WTC11 (cell line): ENCODE measurements around the gene KDM4C. TPM values are rescaled to one million over a fixed set of nuclear protein-coding genes. Genes with fewer than 3 reads are reported as not detected.

ENCODE experiments used
- ATAC-seq: fragments of 200-7000 bp; cut with Tn5 transposase; 2 replicates; pipeline ENCODE4 v1.10.0; 2021; ENCODE audit warnings: mild to moderate bottlenecking, moderate library complexity
- CTCF ChIA-PET: fragments of 300-600 bp; sonication (Branson Sonifier 250); formaldehyde crosslinking; loops from one replicate; lab custom pipeline; 2021; ENCODE audit warnings: antibody characterized with exemption; lab: Charles Lee
- POLR2A ChIA-PET: fragments of 350-600 bp; sonication (Branson Sonifier 250); formaldehyde crosslinking; loops from one replicate; lab custom pipeline; 2021; ENCODE audit warnings: antibody characterized with exemption; lab: Charles Lee
- DNase-seq: peaks from one replicate; pipeline ENCODE4 v3.0.0; 2021; ENCODE audit warnings: low spot score
- H3K27ac Mint-ChIP-seq: 2 replicates; pipeline ENCODE4 v1.8.0; 2021; ENCODE audit warnings: mixed read lengths
- H3K27me3 Mint-ChIP-seq: 2 replicates; pipeline ENCODE4 v1.8.0; 2021; ENCODE audit warnings: low read depth, mild to moderate bottlenecking, moderate library complexity, mixed read lengths
- H3K36me3 Mint-ChIP-seq: 2 replicates; pipeline ENCODE4 v1.8.0; 2021; ENCODE audit warnings: mixed read lengths
- H3K4me1 Mint-ChIP-seq: 2 replicates; pipeline ENCODE4 v1.8.0; 2022; ENCODE audit warnings: mixed read lengths
- H3K4me3 Mint-ChIP-seq: 2 replicates; pipeline ENCODE4 v1.8.0; 2021; ENCODE audit warnings: mild to moderate bottlenecking, moderate library complexity, mixed read lengths
- H3K9me3 Mint-ChIP-seq: 2 replicates; pipeline ENCODE4 v1.8.0; 2021; ENCODE audit warnings: mixed read lengths
- ESRRA ChIP-seq: sonication (generic); formaldehyde crosslinking; IDR thresholded peaks from 2 replicates; pipeline ENCODE4 v1.8.1; 2022; ENCODE audit warnings: mild to moderate bottlenecking, missing genetic modification reagents, borderline replicate concordance
- GRHL2 ChIP-seq: fragments of 250-450 bp; sonication (Bioruptor Pico); IDR thresholded peaks from 2 replicates; pipeline ENCODE4 v1.8.0; 2022; ENCODE audit warnings: mild to moderate bottlenecking, moderate library complexity; ENCODE audit not compliant: insufficient replicate concordance, severe bottlenecking
- JUN ChIP-seq: sonication (generic); formaldehyde crosslinking; IDR thresholded peaks from 2 replicates; pipeline ENCODE4 v1.8.0; 2023; ENCODE audit warnings: mild to moderate bottlenecking, missing genetic modification reagents
- KAT7 ChIP-seq: sonication (generic); formaldehyde crosslinking; IDR thresholded peaks from 2 replicates; pipeline ENCODE4 v1.8.1; 2023; ENCODE audit warnings: missing genetic modification reagents, mild to moderate bottlenecking, borderline replicate concordance
- MYBL2 ChIP-seq: sonication (generic); formaldehyde crosslinking; IDR thresholded peaks from 2 replicates; pipeline ENCODE4 v1.8.1; 2023; ENCODE audit warnings: mild to moderate bottlenecking, moderate library complexity, missing genetic modification reagents
- NFYB ChIP-seq: sonication (generic); formaldehyde crosslinking; conservative IDR thresholded peaks from 2 replicates; pipeline ENCODE4 v1.8.0; 2022; ENCODE audit warnings: low read depth, missing genetic modification reagents
- NR3C1 ChIP-seq: sonication (generic); formaldehyde crosslinking; conservative IDR thresholded peaks from 2 replicates; pipeline ENCODE4 v1.8.1; 2023; ENCODE audit warnings: low read depth, mild to moderate bottlenecking, missing genetic modification reagents
- PRRX2 ChIP-seq: fragments of 250-450 bp; sonication (Bioruptor Pico); IDR thresholded peaks from 2 replicates; pipeline ENCODE4 v1.8.0; 2021; ENCODE audit warnings: mild to moderate bottlenecking
- SMAD4 ChIP-seq: sonication (generic); formaldehyde crosslinking; IDR thresholded peaks from 2 replicates; pipeline ENCODE4 v1.8.0; 2022; ENCODE audit warnings: mild to moderate bottlenecking, missing genetic modification reagents
- SOX15 ChIP-seq: fragments of 250-450 bp; sonication (Bioruptor Pico); IDR thresholded peaks from 2 replicates; pipeline ENCODE4 v1.9.0; 2021; ENCODE audit warnings: mild to moderate bottlenecking
- ZBTB21 ChIP-seq: sonication (generic); formaldehyde crosslinking; IDR thresholded peaks from 2 replicates; pipeline ENCODE4 v1.8.1; 2023; ENCODE audit warnings: mild to moderate bottlenecking, missing genetic modification reagents, borderline replicate concordance
- total RNA-seq: library from RNA; stranded (reverse); gene quantifications from 3 replicates; pipeline ENCODE4 v1.2.3, GENCODE V29; 2021
- TF ChIP-seq, protein P1 (sequence below): fragments of 250-450 bp; sonication (Bioruptor Pico); IDR thresholded peaks from 2 replicates; pipeline ENCODE4 v1.9.0; 2021; ENCODE audit warnings: moderate library complexity, mild to moderate bottlenecking, inconsistent platforms, borderline replicate concordance
- TF ChIP-seq, protein P2 (sequence below): fragments of 250-450 bp; sonication (Bioruptor Pico); conservative IDR thresholded peaks from 2 replicates; pipeline ENCODE4 v1.9.0; 2021; ENCODE audit warnings: mild to moderate bottlenecking
- TF ChIP-seq, protein P3 (sequence below): fragments of 250-450 bp; sonication (Bioruptor Pico); IDR thresholded peaks from 2 replicates; pipeline ENCODE4 v1.9.0; 2021; ENCODE audit warnings: mild to moderate bottlenecking
- TF ChIP-seq, protein P4 (sequence below): sonication (generic); formaldehyde crosslinking; IDR thresholded peaks from 2 replicates; pipeline ENCODE4 v1.8.0; 2022; ENCODE audit warnings: mild to moderate bottlenecking, missing genetic modification reagents
- TF ChIP-seq, protein P5 (sequence below): sonication (generic); formaldehyde crosslinking; IDR thresholded peaks from 2 replicates; pipeline ENCODE4 v1.8.1; 2023; ENCODE audit warnings: mild to moderate bottlenecking, missing genetic modification reagents, moderate library complexity
- TF ChIP-seq, protein P6 (sequence below): sonication (generic); formaldehyde crosslinking; IDR thresholded peaks from 2 replicates; pipeline ENCODE4 v1.8.0; 2022; ENCODE audit warnings: mild to moderate bottlenecking, missing genetic modification reagents
- TF ChIP-seq, protein P7 (sequence below): sonication (generic); formaldehyde crosslinking; conservative IDR thresholded peaks from 2 replicates; pipeline ENCODE4 v1.8.1; 2023; ENCODE audit warnings: mild to moderate bottlenecking, low read depth, missing genetic modification reagents, moderate library complexity

The KDM4C gene
- total RNA-seq, 1 experiment from 2014 or later = 29.2 TPM

DNA sequence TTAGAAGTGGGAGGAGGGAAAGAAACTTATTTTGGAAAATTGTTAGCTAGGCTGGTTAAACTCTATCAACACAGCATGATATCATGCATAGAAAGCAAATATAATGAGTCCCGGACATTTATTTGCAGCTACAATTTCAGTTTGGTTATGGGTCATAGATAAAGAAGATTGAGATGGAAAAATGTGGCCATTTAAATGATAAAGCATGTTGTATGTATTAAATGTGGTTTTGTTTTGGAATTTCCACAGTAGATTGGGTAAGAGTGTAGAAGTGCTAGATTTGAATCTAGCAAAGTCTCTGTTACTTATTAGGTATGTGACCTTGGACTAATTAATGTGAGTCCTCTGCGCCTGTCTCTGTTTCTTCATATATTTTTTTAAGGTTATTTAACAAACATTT lies 217.4 kb downstream of the KDM4C start:
- TF ChIP-seq, protein P1, sequence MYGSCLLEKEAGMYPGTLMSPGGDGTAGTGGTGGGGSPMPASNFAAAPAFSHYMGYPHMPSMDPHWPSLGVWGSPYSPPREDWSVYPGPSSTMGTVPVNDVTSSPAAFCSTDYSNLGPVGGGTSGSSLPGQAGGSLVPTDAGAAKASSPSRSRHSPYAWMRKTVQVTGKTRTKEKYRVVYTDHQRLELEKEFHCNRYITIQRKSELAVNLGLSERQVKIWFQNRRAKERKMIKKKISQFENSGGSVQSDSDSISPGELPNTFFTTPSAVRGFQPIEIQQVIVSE (CRISPR knock-in tag) = no peak
- TF ChIP-seq, protein P2, sequence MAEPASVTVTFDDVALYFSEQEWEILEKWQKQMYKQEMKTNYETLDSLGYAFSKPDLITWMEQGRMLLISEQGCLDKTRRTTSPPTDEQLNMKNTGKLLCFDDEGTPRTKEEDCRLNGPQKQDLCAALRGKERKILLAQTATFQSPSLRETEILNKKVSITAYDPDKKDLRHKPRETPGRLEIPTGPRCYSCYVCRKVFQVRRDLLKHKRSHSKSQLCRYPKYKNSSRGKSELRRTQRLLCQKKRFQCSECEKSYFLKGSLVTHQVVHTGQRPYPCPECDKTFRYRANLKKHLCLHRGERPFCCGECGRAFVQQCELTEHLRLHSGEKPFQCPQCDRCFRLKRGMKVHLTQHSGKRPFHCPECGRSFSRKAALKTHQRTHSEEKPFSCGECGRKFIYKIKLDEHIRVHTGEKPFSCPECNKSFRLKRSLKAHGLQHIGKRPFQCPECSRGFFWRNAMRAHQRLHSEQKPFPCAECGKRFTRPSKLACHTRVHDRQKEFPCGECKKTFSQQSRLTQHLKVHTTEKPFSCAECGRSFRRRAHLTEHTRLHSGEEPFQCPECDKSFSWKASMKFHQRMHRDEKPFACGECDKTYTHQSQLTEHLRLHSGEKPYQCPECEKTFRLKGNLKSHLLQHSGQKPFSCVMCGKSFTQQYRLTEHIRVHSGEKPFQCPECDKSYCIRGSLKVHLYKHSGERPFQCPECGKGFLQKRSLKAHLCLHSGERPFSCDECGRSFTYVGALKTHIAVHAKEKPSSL (CRISPR knock-in tag) = no peak
- TF ChIP-seq, protein P3, sequence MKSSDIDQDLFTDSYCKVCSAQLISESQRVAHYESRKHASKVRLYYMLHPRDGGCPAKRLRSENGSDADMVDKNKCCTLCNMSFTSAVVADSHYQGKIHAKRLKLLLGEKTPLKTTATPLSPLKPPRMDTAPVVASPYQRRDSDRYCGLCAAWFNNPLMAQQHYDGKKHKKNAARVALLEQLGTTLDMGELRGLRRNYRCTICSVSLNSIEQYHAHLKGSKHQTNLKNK (CRISPR knock-in tag) = no peak
- TF ChIP-seq NR3C1 (no peak), ESRRA (CRISPR knock-in tag) (no peak), MYBL2 (no peak), GRHL2 (no peak), SOX15 (CRISPR knock-in tag) (no peak), NFYB (no peak), ZBTB21 (CRISPR knock-in tag) (no peak), PRRX2 (CRISPR knock-in tag) (no peak), SMAD4 (no peak), KAT7 (CRISPR knock-in tag) (no peak), JUN (CRISPR knock-in tag) (no peak)
- TF ChIP-seq, protein P4, sequence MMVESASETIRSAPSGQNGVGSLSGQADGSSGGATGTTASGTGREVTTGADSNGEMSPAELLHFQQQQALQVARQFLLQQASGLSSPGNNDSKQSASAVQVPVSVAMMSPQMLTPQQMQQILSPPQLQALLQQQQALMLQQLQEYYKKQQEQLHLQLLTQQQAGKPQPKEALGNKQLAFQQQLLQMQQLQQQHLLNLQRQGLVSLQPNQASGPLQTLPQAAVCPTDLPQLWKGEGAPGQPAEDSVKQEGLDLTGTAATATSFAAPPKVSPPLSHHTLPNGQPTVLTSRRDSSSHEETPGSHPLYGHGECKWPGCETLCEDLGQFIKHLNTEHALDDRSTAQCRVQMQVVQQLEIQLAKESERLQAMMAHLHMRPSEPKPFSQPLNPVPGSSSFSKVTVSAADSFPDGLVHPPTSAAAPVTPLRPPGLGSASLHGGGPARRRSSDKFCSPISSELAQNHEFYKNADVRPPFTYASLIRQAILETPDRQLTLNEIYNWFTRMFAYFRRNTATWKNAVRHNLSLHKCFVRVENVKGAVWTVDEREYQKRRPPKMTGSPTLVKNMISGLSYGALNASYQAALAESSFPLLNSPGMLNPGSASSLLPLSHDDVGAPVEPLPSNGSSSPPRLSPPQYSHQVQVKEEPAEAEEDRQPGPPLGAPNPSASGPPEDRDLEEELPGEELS (CRISPR knock-in tag) = no peak
- TF ChIP-seq, protein P5, sequence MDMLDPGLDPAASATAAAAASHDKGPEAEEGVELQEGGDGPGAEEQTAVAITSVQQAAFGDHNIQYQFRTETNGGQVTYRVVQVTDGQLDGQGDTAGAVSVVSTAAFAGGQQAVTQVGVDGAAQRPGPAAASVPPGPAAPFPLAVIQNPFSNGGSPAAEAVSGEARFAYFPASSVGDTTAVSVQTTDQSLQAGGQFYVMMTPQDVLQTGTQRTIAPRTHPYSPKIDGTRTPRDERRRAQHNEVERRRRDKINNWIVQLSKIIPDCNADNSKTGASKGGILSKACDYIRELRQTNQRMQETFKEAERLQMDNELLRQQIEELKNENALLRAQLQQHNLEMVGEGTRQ (CRISPR knock-in tag) = no peak
- TF ChIP-seq, protein P6, sequence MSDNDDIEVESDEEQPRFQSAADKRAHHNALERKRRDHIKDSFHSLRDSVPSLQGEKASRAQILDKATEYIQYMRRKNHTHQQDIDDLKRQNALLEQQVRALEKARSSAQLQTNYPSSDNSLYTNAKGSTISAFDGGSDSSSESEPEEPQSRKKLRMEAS (CRISPR knock-in tag) = no peak
- TF ChIP-seq, protein P7, sequence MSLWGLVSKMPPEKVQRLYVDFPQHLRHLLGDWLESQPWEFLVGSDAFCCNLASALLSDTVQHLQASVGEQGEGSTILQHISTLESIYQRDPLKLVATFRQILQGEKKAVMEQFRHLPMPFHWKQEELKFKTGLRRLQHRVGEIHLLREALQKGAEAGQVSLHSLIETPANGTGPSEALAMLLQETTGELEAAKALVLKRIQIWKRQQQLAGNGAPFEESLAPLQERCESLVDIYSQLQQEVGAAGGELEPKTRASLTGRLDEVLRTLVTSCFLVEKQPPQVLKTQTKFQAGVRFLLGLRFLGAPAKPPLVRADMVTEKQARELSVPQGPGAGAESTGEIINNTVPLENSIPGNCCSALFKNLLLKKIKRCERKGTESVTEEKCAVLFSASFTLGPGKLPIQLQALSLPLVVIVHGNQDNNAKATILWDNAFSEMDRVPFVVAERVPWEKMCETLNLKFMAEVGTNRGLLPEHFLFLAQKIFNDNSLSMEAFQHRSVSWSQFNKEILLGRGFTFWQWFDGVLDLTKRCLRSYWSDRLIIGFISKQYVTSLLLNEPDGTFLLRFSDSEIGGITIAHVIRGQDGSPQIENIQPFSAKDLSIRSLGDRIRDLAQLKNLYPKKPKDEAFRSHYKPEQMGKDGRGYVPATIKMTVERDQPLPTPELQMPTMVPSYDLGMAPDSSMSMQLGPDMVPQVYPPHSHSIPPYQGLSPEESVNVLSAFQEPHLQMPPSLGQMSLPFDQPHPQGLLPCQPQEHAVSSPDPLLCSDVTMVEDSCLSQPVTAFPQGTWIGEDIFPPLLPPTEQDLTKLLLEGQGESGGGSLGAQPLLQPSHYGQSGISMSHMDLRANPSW = no peak

More for the DNA sequence above, 217.4 kb downstream of the KDM4C start:
- H3K4me1 Mint-ChIP-seq = peaks cover 7% of the 10 kb centered on the region
- CTCF ChIA-PET = no interaction called here
- H3K27me3 Mint-ChIP-seq = no peaks in the 10 kb centered on the region
- DNase-seq (no peak), ATAC-seq (no peak)
- POLR2A ChIA-PET = no interaction called here
- H3K9me3 Mint-ChIP-seq = no peaks in the 10 kb centered on the region
- H3K36me3 Mint-ChIP-seq = no peaks in the 10 kb centered on the region
- H3K4me3 Mint-ChIP-seq = no peak overlapping the region
- no peak overlapping the region; the same call in 1 of the 2 replicates for H3K27ac Mint-ChIP-seq
